IMR-90 (cell line): Measurements from ENCODE around the gene LRP5.

ENCODE experiments used
- CEBPB ChIP-seq: IDR thresholded peaks from 2 replicates; pipeline ENCODE4 v1.6.1; 2012; ENCODE audit warnings: low read depth, low read length, improper control_type of control experiment
- ELK1 ChIP-seq: fragments of 150-350 bp; IDR thresholded peaks from 2 replicates; pipeline ENCODE4 v1.6.1; 2016; ENCODE audit warnings: low read depth, mild to moderate bottlenecking, low read length, moderate library complexity, borderline replicate concordance
- POLR2A ChIP-seq: IDR thresholded peaks from 2 replicates; pipeline ENCODE4 v1.6.1; 2012; ENCODE audit warnings: mild to moderate bottlenecking, low read depth, low read length

DNA sequence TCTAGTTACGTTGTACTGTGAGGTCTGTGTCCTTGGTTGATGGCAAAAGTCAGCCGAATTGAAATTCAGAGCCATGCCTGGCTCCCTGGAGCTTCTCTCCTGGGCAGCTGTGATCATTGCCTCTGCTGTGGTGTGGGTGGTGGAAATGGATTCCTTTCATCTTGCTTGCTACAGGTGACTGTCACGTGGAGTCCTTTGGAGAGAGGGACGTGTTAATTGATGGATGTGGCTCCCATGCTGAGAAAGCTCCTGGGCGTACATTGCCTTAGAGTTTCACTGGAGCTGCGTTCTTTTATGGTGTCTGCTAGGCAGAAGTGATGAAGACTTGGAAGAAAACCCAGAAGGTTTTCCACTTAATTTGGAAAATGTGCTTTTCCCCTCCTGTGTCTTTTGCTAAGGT, 106.3 kb downstream of the LRP5 start:
- TF ChIP-seq ELK1 (no peak), POLR2A (no peak), CEBPB (no peak)
